ENCODE results near the gene XXYLT1.

The XXYLT1 gene

DNA sequence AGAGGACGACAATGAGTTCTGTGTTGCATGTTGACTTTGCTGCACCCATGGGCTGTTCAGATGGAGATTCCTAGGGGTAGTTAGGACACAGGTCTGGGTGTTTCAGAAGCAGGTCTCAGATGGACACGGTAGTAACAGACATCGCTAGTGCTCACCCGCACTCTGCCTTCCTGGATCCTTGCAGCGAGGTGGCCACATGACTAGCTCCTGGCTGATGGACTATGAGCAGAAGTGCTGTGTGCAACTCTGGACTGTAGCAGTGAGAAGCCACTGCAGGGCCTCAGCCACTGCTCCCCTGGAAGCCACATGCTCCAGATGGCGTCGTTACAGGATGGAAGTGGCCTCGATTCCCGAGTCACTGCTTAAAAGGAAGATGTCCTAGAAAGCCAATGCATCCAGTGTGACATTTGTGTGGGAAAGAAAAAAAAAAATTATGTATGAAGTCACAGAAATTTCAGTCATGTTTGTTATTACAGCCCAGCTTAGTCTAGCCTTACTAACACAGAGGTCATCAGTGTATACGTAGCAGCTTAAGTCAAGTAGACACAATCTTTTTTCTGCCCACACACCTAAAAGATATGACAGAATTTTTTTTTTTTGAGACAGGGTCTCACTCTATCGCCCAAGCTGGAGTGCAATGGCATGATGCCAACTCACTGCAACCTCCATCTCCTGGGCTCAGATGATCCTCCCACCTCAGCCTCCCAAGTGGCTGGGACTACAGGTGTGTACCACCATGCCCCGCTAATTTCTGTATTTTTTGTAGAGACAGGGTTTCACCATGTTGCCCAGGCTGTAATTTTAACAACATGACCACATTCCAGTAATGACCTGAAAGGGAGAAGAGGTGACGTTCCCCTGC lies 95.3 kb downstream of the XXYLT1 start:
- H3K27me3 ChIP-seq (ENCODE audit: insufficient read depth, low read depth, severe bottlenecking) = no peaks in the 10 kb centered on the region
- no peak for DNase-seq
- H3K9me3 ChIP-seq (ENCODE audit: severe bottlenecking) = no peaks in the 10 kb centered on the region
- H3K27ac ChIP-seq = no peak overlapping the region
- H3K4me3 ChIP-seq (ENCODE audit: low read depth, low read length) = no peak overlapping the region
- no peak for TF ChIP-seq CTCF (IDR thresholded peaks at IDR 0.05; ENCODE audit: low read depth, low read length)
- no peaks in the 10 kb centered on the region for H3K36me3 ChIP-seq

DNA sequence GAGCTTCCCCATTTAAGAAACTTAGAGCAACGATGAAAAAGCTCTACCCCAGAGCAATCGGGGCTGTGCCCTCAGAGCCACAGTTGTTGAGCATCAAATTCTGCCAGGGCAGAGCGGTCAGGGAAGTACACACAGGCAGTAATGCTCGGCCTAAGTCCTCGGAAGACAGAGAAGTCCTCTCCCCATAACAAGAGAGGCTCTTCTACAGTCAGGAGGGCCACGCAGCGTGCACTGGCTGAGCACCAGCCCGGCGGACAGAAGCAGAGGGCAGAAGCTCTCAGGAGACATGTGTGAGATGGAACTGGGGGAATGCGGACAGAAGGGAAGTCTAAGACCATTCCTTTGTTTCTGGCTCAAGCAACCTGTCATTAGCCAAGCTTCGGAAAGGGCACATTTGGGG lies 95.9 kb downstream of the XXYLT1 start:
- Histone ChIP-seq H3K36me3 (no peaks in the 10 kb centered on the region), H3K9me3 (ENCODE audit: severe bottlenecking) (no peaks in the 10 kb centered on the region), H3K27ac (no peak overlapping the region), H3K4me3 (ENCODE audit: low read depth, low read length) (no peak overlapping the region), H3K27me3 (ENCODE audit: insufficient read depth, low read depth, severe bottlenecking) (no peaks in the 10 kb centered on the region)
- TF ChIP-seq CTCF (IDR thresholded peaks at IDR 0.05; ENCODE audit: low read depth, low read length) = no peak
- no peak for DNase-seq

GRCh38 chr3:195173657-195174056 lies 97.3 kb downstream of the XXYLT1 start:
- H3K4me3 ChIP-seq (ENCODE audit: low read depth, low read length) = no peak overlapping the region
- no peaks in the 10 kb centered on the region for H3K27me3 ChIP-seq (ENCODE audit: insufficient read depth, low read depth, severe bottlenecking)
- H3K27ac ChIP-seq = no peak overlapping the region
- H3K36me3 ChIP-seq = no peaks in the 10 kb centered on the region
- H3K9me3 ChIP-seq (ENCODE audit: severe bottlenecking) = no peaks in the 10 kb centered on the region
- DNase-seq = no peak
- no peak for TF ChIP-seq CTCF (IDR thresholded peaks at IDR 0.05; ENCODE audit: low read depth, low read length)

DNA sequence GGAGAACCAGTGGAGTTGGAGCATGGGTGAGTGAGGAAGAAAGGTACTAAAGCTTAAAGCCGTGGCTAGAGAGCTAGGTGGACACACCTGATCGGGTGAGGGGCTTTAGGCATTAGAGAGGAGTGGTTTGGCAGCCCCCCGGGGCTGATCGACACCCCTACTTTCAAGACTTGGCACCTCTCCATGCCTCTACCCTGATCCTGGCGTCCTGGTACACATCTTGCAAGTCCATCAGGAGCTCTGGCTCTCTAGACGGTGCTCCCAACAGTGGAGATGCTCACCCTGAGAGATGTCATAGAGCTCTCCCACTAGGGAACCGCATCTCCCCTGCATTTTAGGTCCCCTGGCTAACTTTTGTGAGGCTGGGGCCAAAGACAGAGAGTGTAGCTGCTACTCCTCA lies 98.1 kb downstream of the XXYLT1 start:
- DNase-seq = no peak
- Histone ChIP-seq H3K36me3 (no peaks in the 10 kb centered on the region), H3K27ac (no peak overlapping the region), H3K27me3 (ENCODE audit: insufficient read depth, low read depth, severe bottlenecking) (no peaks in the 10 kb centered on the region), H3K9me3 (ENCODE audit: severe bottlenecking) (no peaks in the 10 kb centered on the region), H3K4me3 (ENCODE audit: low read depth, low read length) (no peak overlapping the region)
- no peak for TF ChIP-seq CTCF (IDR thresholded peaks at IDR 0.05; ENCODE audit: low read depth, low read length)

GRCh38 chr3:195172039-195172684 lies 98.8 kb downstream of the XXYLT1 start:
- no peaks in the 10 kb centered on the region for H3K27me3 ChIP-seq (ENCODE audit: insufficient read depth, low read depth, severe bottlenecking)
- no peak for DNase-seq
- H3K36me3 ChIP-seq = no peaks in the 10 kb centered on the region
- no peak for TF ChIP-seq CTCF (IDR thresholded peaks at IDR 0.05; ENCODE audit: low read depth, low read length)
- H3K9me3 ChIP-seq (ENCODE audit: severe bottlenecking) = no peaks in the 10 kb centered on the region
- H3K4me3 ChIP-seq (ENCODE audit: low read depth, low read length) = no peak overlapping the region
- H3K27ac ChIP-seq = no peak overlapping the region
